GM12864 (cell line): Measurements from ENCODE around the gene GNB1L.

ENCODE experiments used
- DNase-seq: peaks from one replicate; pipeline ENCODE4 v3.0.0-alpha.2; 2011; ENCODE audit warnings: low read depth
- H3K4me3 ChIP-seq: 2 replicates; pipeline ENCODE4 v1.5.1; 2011; ENCODE audit warnings: mild to moderate bottlenecking, low read depth, low read length, control low read depth
- CTCF ChIP-seq: IDR thresholded peaks from 2 replicates; pipeline ENCODE4 v1.5.1; 2011; ENCODE audit warnings: low read depth, mild to moderate bottlenecking, moderate library complexity, low read length, control low read depth, inconsistent platforms; ENCODE audit errors: missing control alignments

GNB1L gene

GRCh38 chr22:19850763-19851109 lies 3.9 kb downstream of the GNB1L start:
- TF ChIP-seq CTCF: no peak
- no peak for DNase-seq
- H3K4me3 ChIP-seq: no peak overlapping the region

GRCh38 chr22:19849835-19850762 lies 4.6 kb downstream of the GNB1L start:
- no peak overlapping the region for H3K4me3 ChIP-seq
- no peak for TF ChIP-seq CTCF
- DNase-seq: no peak

- no peak overlapping the region for H3K4me3 ChIP-seq
- no peak for DNase-seq
- TF ChIP-seq CTCF: no peak
Observed at GRCh38 chr22:19848298-19849224, 6.1 kb downstream of the GNB1L start.

GRCh38 chr22:19847345-19847632 lies 7.4 kb downstream of the GNB1L start:
- no peak for DNase-seq
- TF ChIP-seq CTCF: no peak
- H3K4me3 ChIP-seq: no peak overlapping the region

GRCh38 chr22:19846620-19847344 lies 7.9 kb downstream of the GNB1L start:
- no peak for TF ChIP-seq CTCF
- DNase-seq: no peak
- no peak overlapping the region for H3K4me3 ChIP-seq

GRCh38 chr22:19845054-19845722 lies 9.5 kb downstream of the GNB1L start:
- TF ChIP-seq CTCF: no peak
- H3K4me3 ChIP-seq: no peak overlapping the region

More at GRCh38 chr22:19845054-19845722, 9.5 kb downstream of the GNB1L start:
- DNase-seq: no peak
